ENCODE results near the gene B4GALNT4.
"Not testable (repeated sequence)": the region's sequence is repeated elsewhere in the genome, so short reads cannot be mapped to it uniquely, and the experiment has no call there.

The B4GALNT4 gene

DNA sequence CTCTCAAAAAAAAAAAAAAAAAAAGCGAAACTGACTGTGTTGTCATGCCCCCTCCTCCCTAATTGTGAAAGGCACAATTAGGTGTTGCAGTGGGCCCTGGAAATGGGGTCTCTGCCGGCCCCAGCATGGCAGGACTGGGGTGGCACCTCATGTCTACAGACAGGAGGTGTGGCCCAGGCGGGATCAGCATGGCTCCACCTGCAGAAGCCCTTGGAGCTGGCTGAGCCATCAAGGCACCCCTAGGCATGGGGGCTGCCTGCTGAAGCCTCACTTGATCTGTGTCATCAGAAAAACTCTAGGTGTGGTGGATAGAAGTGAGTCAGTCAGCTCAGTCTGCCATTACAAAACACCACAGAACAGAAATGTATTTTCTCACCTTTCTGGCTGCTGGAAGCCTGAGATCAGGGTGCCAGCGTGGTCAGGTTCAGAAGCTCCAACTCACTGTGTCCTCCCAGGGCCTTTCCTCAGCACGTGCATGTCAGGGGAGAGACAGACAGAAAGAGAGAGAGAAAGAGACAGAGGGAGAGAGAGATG, 10.1 kb upstream of the B4GALNT4 start:
- peak; percentile 44 for DNase-seq

DNA sequence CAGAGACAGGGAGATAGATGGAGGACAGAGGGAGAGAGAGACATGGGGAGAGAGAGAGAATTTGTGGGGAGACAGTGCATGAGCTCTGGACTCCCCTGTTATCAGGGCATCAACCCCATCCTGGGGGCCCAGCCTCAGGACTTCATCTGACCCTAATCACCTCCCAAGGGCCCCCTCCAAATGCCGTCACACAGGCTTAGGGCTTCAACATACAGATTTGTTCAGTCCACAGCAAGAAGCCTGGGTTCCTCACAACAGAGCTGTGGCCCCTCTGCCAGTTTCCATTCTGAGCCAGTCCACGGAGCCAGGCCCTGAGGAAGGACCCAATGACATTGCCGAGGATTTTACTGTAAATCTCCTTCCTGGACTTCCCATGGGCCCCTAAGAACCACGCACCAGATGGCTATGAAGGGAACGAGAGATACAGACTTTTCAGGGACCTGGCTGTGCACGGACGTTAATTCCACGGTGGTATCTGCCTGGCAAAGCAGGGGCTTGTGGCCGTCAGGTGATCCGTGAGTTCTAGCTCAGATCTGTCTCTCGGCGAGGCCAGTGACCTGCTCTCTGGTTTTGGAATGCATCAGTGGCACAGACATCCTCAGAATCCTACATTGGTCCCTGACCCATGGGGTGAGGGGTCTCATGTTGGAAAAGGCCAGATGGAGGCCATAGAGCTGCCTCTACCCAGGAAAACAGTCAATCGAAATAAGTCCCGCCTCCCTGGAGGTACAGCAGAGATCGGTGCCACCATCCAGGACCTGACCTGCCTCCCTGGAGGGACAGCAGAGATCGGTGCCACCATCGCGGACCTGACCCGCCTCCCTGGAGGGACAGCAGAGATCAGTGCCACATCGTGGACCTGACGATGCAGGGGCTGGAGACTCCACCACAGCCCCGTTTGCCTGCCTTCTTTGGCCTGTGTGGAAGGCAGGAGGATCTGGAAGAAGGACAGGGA, 8.7 kb upstream of the B4GALNT4 start:
- DNase-seq = no peak

DNA sequence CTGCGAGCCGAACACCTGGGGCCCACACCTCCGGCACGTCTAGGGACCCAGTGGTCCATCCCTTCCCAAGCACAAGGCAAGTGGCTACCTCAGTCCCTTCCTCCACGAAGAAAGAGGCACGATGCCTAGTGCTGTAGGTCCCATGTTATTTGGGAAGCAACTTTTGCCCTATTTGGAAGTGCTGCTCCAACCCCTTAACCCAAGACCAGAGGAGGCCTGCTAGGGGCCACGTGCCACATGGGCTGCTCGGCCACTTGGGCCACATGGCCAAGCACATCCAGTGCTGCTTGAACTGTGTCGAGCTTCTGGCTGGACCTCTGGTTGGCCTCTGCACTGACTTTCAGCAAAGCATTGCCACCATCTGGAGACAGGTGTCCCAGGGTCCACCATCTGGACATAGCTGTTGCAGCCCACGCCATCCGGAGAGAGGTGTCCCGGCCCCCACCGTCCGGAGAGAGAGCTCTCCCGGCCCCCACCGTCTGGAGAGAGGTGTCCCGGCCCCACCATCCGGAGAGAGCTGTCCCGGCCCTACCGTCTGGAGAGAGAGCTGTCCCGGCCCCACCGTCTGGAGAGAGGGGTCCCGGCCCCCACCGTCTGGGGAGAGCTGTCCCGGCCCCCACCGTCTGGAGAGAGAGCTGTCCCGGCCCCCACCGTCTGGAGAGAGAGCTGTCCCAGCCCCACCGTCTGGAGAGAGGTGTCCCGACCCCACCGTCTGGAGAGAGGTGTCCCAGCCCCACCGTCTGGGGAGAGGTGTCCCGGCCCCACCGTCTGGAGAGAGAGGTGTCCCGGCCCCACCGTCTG, 6.5 kb upstream of the B4GALNT4 start:
- DNase-seq = no peak

DNA sequence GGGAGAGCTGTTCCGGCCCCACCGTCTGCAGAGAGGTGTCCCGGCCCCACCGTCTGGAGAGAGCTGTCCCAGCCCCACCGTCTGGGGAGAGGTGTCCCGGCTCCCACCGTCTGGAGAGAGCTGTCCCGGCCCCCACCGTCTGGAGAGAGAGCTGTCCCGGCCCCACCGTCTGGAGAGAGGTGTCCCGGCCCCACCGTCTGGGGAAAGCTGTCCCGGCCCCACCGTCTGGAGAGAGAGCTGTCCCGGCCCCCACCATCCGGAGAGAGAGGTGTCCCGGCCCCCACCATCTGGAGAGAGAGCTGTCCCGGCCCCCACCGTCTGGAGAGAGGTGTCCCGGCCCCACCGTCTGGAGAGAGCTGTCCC, 5.9 kb upstream of the B4GALNT4 start:
- not testable (repeated sequence) for DNase-seq

DNA sequence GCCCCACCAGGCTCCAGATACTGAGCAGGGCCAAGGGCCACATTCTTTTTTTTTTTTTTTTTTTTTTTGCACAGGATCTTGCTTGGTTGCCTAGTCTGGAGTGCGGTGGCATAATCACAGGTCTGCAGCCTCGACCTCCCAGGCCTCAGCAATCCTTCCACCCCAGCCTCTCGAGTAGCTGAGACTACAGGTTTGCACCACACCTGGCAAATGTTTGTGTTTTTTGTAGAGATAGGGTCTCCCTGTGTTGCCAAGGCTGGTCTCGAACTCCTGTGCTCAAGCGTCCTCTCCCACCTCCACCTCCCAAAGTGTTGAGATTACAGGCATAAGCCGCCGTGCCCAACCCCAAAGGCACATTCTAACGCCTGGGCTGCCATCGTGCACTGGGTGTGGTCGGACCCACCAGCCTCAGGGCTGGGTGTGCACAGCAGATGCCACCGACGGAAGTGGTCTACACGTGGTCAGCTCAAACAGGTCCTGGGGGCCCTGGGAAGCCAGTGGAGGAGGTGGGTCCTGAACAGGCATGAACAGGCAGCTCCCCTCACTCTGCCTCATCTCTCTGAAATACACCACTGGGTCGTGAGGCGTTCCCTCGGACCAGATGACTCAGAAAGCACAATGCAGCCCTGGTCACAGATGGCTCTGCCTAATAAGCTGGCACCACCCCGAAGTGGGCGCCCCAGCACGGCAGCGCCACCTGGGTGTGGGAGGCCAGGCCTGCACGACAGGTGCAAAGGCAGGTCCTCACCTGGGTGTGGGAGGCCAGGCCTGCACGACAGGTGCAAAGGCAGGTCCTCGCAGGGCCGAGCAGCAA, 5.1 kb upstream of the B4GALNT4 start:
- peak; percentile 81 for DNase-seq

DNA sequence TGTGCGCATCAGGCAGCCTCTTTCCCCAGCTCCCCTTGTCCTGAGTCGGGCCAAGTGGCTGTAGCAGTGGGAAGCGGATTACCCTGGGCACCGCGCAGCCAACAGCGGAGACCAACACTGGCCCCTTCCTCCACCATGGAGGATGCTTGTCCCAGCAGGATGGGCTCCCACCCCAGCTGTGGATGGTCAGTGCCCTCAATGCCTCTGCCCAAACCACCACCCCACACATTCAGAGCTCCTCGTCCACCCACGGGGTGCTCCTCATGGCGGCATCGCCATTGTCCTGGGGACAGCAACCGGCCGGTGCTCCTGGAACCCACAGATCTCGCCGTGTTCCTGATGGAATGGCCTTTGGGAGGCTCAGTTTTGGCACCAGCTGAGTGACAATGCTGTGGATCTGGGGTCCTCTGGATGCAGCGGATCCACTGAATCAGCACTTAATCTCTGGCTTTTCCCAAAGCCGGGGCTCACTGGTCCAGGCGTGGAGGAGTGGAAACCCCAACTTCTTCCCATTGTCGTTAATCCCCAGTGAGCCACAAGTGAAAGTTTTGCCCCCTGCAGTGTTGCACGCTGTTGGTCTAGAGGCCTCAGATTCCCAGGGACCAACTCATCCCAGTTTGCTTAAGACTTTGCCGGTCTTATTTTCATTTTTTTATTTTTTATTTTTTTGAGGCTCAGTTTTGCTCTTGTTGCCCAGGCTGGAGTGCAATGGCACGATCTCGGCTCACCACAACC, 4.1 kb upstream of the B4GALNT4 start:
- no peak for DNase-seq

DNA sequence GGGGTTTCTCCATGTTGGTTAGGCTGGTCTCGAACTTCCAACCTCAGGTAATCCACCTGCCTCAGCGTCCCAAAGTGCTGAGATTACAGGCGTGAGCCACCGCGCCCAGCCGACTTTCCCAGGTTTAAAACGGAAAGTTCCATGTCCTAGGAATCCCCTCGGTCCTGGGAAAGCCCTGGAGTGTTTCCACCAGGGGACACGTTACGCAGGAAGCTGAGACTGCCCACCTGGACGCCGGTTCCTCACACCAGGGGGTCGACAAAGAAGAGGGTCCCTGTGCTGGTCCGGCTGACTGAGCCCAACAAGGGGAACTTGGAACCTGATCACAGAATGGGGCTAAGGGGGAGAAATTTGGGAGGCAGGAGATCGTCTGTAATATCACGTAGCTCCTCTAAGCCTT, 3.5 kb upstream of the B4GALNT4 start:
- no peak for DNase-seq

DNA sequence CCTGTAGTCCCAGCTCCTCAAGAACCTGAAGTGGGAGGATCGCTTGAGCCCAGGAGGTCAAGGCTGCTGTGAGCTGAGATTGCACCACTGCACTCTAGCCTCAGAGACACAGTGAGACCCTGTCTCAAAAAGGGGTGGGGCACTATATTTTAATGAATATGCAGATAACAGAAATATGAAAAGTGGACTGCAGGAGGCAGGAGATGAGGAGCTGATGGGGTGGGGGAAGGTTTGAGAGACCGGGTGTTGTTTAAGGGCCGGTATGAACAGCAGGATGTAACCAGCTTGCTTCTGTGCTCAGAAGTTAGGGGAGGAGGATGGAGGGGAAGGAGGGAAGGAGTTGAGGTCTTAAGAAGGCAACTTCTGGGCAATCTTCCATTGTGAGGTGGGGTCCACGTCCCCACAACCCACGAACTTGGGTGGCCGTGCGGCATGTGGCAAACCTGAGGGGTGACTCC, 1.3 kb upstream of the B4GALNT4 start:
- no peak for DNase-seq

DNA sequence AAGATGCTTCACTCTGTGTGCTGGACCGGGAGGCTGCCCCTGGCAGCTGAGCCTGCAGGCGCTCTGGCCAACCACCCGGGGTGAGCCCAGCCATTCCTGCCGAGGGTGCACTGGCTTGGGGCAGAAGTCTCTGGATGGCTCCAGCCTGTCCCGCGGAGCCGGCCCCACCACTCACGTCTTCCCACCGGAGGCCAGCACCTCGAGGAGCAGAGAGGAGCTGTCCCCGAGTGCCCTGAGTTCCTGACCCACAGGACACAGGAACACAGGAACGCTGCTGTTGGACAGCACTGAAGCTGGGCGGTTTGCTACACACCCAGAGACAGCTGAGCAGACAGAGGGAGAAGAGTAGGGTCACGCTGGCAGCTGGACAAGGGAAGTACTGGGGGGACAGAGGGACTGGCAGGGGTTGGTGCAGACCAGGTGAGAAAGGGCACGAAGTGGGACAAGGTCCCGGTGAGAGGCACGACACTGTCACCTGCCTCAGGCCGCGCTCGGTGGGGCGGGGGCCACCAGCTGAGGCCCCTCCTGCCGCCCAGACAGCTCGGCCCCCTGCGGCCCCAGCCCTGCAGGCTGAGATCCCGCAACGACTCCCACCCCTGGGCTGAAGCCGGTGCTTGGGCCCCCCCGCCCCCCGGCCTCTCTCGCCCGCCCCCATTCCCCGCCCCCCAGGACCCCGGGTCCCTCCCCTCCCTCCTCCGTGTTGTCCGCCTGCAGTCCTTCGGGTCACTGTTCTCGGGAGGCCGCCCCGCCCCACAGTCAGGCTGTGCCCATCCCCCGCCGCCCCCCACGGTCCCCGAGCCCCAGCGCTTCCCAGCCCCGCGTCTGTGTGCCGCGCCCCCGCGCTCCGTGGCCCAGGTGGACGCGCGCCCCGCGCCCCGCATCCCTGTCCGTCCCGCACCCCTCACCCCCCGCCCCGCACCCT, 624 bp upstream of the B4GALNT4 start:
- DNase-seq = no peak

DNA sequence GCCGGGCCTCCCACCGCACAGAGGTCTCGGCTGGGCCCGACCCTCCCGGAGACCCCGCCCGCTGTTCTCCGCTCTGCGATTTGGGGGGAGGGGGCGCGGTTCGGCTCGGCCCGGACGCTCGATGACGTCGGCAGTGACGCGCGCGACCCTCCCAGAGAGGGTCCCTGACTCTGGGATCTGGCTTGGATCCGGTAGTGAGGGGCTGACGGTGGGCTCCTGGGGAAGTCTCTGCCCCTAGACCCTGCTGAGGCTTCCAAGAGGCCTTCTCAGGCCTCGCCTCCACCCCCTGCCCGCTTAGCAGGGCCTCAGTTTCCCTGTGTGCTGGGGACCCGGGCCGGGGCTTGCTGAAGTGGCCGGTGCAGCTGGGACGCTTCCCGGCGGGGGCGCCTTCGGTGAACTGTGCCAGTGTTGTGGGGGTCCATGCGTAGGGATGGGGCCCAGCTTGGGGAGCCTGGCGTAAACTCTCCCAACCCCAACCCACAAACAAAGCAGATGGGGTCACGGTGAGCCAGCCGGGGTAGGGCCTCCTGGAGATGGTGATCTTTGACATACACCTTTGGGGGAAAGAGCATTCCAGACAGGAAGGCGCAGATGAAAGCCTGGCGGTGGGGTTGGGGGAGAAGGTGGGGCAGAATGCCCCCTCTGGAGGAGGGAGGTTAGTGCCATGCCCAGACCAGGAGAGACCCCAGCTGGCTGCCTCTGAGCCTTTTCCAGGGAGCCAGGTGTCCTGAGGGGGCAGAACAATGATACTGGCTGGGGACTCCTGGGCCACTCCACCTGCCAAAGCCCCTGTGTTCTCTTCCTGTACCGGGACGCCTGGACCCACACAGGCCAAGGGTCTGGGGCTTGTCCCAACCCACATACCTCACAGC, 1.0 kb downstream of the B4GALNT4 start:
- no peak for DNase-seq

DNA sequence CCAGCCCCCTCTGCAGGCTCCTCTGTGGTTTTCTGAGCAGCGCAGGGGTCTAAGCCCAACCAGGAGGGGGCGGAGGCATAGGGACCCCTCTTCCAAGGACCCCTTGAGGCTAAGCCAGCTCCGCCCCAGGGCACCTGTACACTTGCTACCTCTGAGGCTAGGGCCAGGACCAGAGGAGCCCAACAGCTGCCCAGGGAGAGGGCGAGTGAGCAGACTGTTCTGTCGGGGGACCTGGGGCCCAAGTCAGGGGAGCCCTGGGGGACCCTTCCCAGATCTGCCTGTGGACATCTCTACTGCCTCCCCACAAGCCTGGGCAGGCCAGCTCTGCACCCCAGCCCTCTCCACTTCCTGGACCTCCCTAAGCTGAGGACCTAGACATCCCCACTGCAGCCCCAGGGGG, 1.8 kb downstream of the B4GALNT4 start:
- DNase-seq = no peak

DNA sequence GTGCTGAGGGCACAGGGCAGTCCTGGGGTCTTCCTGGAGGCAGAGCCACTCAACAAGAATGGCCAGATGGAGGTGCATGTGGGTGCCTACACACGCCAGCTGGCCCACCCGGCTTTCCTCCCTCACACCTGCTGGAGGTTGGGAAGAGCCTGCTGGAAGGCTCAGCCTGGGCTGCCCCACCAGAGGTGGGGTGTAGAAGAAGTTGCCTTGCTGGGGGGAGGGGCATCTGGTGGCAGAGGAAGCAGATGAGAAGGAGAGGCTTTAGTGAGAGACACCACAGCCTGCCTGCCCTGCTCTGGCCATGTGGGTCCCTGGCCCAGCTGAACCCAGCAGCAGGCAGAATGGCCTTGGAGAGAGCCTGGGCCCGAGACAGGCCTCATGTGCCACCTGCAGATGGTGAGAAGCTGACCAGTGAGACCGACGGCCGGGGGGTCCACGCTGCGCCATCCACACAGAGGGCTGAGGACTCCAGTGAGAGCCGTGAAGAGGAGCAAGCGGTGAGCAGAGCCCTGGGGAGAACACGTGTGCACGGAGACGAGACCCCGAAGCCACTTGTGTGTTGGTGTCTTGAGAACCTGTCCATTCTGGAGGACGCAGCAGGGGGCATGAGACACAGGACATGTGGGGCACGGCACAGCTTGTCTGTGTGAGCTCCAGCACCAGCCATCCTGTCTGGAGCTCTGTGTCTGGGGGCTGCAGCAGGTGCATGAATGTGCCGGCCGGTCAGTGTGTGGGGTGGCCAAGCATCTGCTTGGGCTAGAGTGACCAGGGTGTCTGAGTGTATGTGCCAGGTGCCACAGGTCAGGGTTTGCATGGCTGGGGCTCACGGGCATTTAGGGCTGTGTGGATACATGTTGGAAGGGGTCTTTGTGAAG, 2.7 kb downstream of the B4GALNT4 start:
- no peak for DNase-seq

DNA sequence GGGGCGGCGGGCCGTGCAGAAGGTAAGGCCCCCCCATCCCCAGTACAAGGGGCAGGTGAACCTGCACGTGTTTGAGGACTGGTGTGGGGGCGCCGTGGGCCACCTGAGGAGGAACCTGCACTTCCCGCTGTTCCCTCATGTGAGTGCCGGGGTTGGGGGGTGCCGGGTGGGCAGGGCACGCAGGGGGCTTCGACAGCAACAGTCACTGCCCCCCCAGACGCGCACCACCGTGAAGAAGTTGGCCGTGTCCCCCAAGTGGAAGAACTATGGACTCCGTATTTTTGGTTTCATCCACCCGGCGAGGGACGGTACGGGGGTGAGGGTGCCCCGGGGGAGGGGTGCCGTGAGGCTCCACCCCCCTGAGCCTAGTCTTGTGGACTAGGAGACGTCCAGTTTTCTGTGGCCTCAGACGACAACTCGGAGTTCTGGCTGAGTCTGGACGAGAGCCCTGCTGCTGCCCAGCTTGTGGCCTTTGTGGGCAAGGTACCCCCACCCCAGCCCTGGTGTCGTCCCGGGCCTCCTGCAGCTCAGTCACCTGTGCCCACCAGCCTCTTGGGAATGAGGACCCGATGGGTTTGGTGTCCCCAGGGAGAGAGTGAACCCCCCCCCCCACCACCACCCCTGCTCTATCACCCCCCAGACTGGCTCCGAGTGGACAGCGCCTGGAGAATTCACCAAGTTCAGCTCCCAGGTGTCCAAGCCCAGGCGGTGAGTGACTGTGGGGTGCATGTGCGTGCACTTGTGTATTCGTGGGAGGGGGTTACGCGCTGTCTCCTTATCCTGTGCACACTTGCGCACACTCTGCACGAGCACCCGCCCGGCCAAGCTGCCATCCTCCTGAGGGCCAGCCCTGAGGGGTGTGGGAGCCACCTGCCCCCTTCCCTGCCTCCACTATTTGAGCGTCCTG, 3.8 kb downstream of the B4GALNT4 start:
- DNase-seq = no peak

DNA sequence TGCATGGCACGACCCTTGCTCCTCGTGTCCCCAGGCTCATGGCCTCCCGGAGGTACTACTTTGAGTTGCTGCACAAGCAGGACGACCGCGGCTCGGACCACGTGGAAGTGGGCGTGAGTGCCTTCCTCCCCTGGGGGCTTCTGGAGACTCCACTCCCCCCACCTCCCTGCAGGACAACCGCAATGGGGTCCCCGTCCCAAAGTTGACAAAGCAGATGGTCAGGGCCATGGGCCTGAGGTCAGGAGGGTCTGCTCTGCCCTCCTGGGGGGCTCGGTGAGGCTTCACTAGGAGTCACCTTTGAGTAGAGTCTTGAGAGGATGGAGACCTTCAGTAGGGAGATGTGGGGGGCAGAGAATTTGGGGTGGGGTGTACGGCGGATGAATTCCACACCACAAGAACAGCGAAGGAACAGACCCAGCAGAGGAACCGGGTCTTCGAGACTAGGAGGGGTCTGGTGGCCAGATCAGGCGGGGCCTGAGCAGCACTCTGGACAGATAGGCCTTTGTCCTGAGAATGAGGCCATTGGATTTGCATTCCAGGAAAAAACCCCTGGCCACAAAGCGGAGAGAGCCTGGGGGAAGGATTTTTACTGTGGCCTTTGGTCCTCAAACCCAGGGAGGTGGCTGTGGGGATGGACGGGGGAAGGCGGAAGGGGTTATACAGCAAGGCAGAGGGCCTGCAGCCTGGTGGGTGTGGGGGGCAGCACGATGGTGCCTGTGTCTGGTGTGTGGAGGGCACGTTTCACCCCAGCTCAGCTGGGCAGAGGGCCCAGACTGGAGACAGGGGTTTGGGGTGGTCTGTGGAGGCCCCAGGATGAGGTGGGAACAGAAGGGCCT, 4.6 kb downstream of the B4GALNT4 start:
- no peak for DNase-seq

DNA sequence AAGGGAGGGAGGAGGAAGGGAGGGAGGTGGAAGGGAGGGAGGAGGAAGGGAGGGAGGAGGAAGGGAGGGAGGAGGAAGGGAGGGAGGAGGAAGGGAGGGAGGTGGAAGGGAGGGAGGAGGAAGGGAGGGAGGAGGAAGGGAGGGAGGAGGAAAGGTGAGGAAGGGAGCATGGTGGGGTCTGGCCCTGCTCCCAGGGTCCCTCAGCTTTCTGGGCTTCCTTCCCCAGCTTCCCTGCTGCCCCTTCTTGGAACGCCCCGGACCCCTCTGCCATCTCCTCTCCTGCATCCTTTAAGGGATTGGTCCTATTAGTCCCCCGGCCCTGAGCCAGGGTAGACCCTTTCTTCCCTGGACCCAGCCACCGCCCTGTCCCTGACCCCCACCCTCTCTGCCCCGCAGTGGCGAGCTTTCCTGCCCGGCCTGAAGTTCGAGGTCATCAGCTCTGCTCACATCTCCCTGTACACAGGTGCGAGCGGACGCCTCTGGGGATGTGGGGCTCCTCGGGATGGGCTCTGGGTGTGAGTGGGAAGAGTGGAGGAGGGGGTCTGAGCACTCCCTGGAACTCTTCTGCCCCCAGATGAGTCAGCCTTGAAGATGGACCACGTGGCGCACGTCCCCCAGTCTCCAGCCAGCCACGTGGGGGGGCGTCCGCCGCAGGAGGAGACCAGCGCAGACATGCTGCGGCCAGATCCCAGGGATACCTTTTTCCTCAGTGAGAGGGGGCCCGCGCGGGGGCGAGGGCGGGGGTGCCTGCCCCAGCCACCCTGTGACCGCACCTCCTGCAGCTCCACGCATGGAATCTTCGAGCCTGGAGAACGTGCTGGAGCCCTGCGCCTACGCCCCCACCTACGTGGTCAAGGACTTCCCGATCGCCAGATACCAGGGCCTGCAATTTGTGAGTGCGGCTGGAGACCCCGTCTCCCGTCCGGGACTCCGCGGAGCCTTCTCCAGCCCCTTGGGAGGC, 6.0 kb downstream of the B4GALNT4 start:
- no peak for DNase-seq
